Frontal cortex (tissue), 4 donors: ENCODE data around the gene SYNPO2L. TPM values are rescaled to one million over a fixed set of nuclear protein-coding genes. Genes with fewer than 3 reads are reported as not detected.
"Not testable (repeated sequence)": the region's sequence is repeated elsewhere in the genome, so short reads cannot be mapped to it uniquely, and the experiment has no call there.

ENCODE experiments used
- DNase-seq, 2 donors: peaks; one replicate each; pipeline ENCODE4 v3.0.0; 2012; ENCODE audit warnings: low spot score in 2 of 2
- FAIRE-seq: peaks from 2 replicates; lab custom pipeline; 2012; peaks lifted over from hg19 to GRCh38; lab: Jason Lieb, UNC
- total RNA-seq: library from RNA; depleted of rRNA; stranded (reverse); fragments of >200 nt; gene quantifications from one replicate; pipeline ENCODE4 v1.2.3, GENCODE V29; 2014
- donor health status: control.
- donor health status: control.
- donor health status: control.

The SYNPO2L gene
- not detected for total RNA-seq

- DNase-seq (no peak), FAIRE-seq (no peak)
These were observed at the start of gene SYNPO2L for GRCh38 chr10:73655990-73656298. Gene SYNPO2L (minus strand): TSS chr10:73656029. CDS start chr10:73655922, 107 bp downstream.

GRCh38 chr10:73703924-73704323 is 48.1 kb upstream of the SYNPO2L start:
- not testable (repeated sequence) for FAIRE-seq, DNase-seq

- not testable (repeated sequence) for FAIRE-seq, DNase-seq
These were observed 43.0 kb upstream of the SYNPO2L start for GRCh38 chr10:73698819-73699218.

- DNase-seq, FAIRE-seq: not testable (repeated sequence)
These were observed 41.9 kb upstream of the SYNPO2L start, which contains the start of gene AGAP5 for GRCh38 chr10:73697675-73698159. Gene AGAP5 (minus strand): TSS chr10:73698109. CDS start chr10:73697755, 354 bp downstream.

GRCh38 chr10:73695302-73695701 is 39.5 kb upstream of the SYNPO2L start:
- not testable (repeated sequence) for FAIRE-seq, DNase-seq

GRCh38 chr10:73690755-73691154 is 34.9 kb upstream of the SYNPO2L start:
- not testable (repeated sequence) for DNase-seq, FAIRE-seq

- not testable (repeated sequence) for DNase-seq, FAIRE-seq
These were observed 33.8 kb upstream of the SYNPO2L start for GRCh38 chr10:73689596-73689995.

- FAIRE-seq, DNase-seq: not testable (repeated sequence)
These were observed 31.8 kb upstream of the SYNPO2L start for GRCh38 chr10:73687641-73688040.

- FAIRE-seq, DNase-seq: not testable (repeated sequence)
These were observed 18.7 kb upstream of the SYNPO2L start for GRCh38 chr10:73674546-73674945.

- not testable (repeated sequence) for FAIRE-seq, DNase-seq
These were observed 12.5 kb upstream of the SYNPO2L start for GRCh38 chr10:73668378-73668777.

GRCh38 chr10:73666153-73666809 is 10.5 kb upstream of the SYNPO2L start:
- DNase-seq, FAIRE-seq: not testable (repeated sequence)

GRCh38 chr10:73665581-73665980 is 9.8 kb upstream of the SYNPO2L start:
- not testable (repeated sequence) for FAIRE-seq, DNase-seq

GRCh38 chr10:73664156-73665040 is 8.6 kb upstream of the SYNPO2L start:
- not testable (repeated sequence) for FAIRE-seq, DNase-seq

- FAIRE-seq, DNase-seq: not testable (repeated sequence)
These were observed 7.8 kb upstream of the SYNPO2L start for GRCh38 chr10:73663621-73664020.

- DNase-seq, FAIRE-seq: not testable (repeated sequence)
These were observed 6.9 kb upstream of the SYNPO2L start for GRCh38 chr10:73662705-73663104.

GRCh38 chr10:73655257-73655989 is 406 bp downstream of the SYNPO2L start:
- no peak for FAIRE-seq
- DNase-seq, result no peak

- DNase-seq (no peak), FAIRE-seq (no peak)
These were observed 2.1 kb downstream of the SYNPO2L start for GRCh38 chr10:73653701-73654100.

- FAIRE-seq (no peak), DNase-seq (no peak)
These were observed 2.6 kb downstream of the SYNPO2L start for GRCh38 chr10:73653195-73653594.

GRCh38 chr10:73650537-73651331 is 5.1 kb downstream of the SYNPO2L start:
- DNase-seq (no peak), FAIRE-seq (no peak)
